HFFc6 (cell line): Measurements from ENCODE around the gene ELAVL2. TPM values are rescaled to one million over a fixed set of nuclear protein-coding genes. Genes with fewer than 3 reads are reported as not detected.

ENCODE experiments used
- DNase-seq: peaks from one replicate; pipeline ENCODE4 v3.0.0-alpha.2; 2018
- H3K27ac Mint-ChIP-seq: 2 replicates; pipeline ENCODE4 v1.8.0; 2020; ENCODE audit warnings: mild to moderate bottlenecking, mixed read lengths
- H3K27me3 Mint-ChIP-seq: 2 replicates; pipeline ENCODE4 v1.8.0; 2021; ENCODE audit warnings: mild to moderate bottlenecking, moderate library complexity, mixed read lengths; ENCODE audit not compliant: insufficient read depth
- H3K36me3 Mint-ChIP-seq: 2 replicates; pipeline ENCODE4 v1.8.0; 2021; ENCODE audit warnings: low read depth, mixed read lengths
- H3K4me1 Mint-ChIP-seq: 2 replicates; pipeline ENCODE4 v1.8.0; 2020; ENCODE audit warnings: low read depth, mixed read lengths
- H3K4me3 Mint-ChIP-seq: 2 replicates; pipeline ENCODE4 v1.8.0; 2020; ENCODE audit warnings: mild to moderate bottlenecking, moderate library complexity, mixed read lengths
- H3K9me3 Mint-ChIP-seq: 2 replicates; pipeline ENCODE4 v1.8.0; 2020; ENCODE audit warnings: mild to moderate bottlenecking, mixed read lengths
- total RNA-seq, 6 experiments: library from RNA; stranded (reverse); fragmentation: NEBNext Ultra II Directional; extraction: Animal tissue kit (Norgen Biotek cat#: 25700); gene quantifications; 2 replicates in 1 of 6; 3 replicates in 5 of 6; pipeline ENCODE4 v1.2.3, GENCODE V29; 2021
- TF ChIP-seq, protein P1 (sequence below): fragments of 200-600 bp; sonication (generic); IDR thresholded peaks from 2 replicates; pipeline ENCODE4 v1.5.0; 2021; ENCODE audit warnings: antibody characterized with exemption, mild to moderate bottlenecking

Gene ELAVL2
- total RNA-seq, 6 experiments from 2014 or later = not detected

DNA sequence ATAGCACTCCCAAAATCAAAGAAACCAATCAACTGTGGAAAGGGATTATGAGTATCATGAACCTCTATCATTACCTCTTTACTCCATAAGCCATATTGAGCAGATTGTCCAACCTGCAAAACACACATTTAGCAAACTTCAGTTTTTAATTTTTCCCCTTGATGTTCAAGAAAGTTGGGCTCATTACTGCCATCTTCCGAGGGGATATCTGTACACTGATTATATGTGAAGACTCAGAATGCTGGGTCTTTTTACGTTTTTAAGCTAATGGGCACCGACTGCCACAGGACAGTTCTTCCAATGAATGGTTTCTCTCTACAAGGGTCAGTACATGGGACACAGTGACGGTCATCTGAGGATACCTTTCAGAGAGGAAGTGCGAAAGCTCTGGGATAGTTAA, 132.7 kb downstream of the ELAVL2 start:
- TF ChIP-seq, protein P1, sequence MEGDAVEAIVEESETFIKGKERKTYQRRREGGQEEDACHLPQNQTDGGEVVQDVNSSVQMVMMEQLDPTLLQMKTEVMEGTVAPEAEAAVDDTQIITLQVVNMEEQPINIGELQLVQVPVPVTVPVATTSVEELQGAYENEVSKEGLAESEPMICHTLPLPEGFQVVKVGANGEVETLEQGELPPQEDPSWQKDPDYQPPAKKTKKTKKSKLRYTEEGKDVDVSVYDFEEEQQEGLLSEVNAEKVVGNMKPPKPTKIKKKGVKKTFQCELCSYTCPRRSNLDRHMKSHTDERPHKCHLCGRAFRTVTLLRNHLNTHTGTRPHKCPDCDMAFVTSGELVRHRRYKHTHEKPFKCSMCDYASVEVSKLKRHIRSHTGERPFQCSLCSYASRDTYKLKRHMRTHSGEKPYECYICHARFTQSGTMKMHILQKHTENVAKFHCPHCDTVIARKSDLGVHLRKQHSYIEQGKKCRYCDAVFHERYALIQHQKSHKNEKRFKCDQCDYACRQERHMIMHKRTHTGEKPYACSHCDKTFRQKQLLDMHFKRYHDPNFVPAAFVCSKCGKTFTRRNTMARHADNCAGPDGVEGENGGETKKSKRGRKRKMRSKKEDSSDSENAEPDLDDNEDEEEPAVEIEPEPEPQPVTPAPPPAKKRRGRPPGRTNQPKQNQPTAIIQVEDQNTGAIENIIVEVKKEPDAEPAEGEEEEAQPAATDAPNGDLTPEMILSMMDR = no peak
- Mint-ChIP-seq H3K27ac (no peak overlapping the region), H3K27me3 (no peaks in the 10 kb centered on the region)

DNA sequence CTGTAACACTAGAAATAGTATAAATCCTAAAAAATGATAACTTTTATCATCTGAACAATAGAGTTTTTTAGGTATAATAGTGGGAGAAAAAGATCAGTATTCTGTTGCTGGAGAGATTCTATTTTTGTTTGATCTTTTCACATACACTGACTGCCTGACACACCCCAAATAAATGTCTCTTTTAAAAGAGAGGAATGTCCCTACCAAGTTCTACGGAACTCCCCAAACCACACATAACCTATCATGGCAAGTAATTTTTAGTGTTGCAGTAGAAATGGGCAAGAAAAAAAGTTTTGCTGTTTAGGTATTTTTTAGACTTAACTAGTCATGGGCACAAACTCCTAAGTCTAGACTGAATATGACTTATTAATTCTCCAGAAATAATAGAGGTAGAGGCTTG, 139.1 kb downstream of the ELAVL2 start:
- H3K36me3 Mint-ChIP-seq = no peaks in the 10 kb centered on the region
- peaks cover 16% of the 10 kb centered on the region for H3K9me3 Mint-ChIP-seq
- no peak overlapping the region for H3K27ac Mint-ChIP-seq
- DNase-seq = no peak
- H3K4me1 Mint-ChIP-seq = no peaks in the 10 kb centered on the region
- no peak overlapping the region for H3K4me3 Mint-ChIP-seq
- TF ChIP-seq, protein P1 = no peak
- H3K27me3 Mint-ChIP-seq = no peaks in the 10 kb centered on the region

More for the DNA sequence above, 132.7 kb downstream of the ELAVL2 start:
- H3K36me3 Mint-ChIP-seq = no peaks in the 10 kb centered on the region
- H3K4me1 Mint-ChIP-seq = no peaks in the 10 kb centered on the region
- H3K4me3 Mint-ChIP-seq = no peak overlapping the region
- peaks cover 33% of the 10 kb centered on the region for H3K9me3 Mint-ChIP-seq
- DNase-seq = no peak

DNA sequence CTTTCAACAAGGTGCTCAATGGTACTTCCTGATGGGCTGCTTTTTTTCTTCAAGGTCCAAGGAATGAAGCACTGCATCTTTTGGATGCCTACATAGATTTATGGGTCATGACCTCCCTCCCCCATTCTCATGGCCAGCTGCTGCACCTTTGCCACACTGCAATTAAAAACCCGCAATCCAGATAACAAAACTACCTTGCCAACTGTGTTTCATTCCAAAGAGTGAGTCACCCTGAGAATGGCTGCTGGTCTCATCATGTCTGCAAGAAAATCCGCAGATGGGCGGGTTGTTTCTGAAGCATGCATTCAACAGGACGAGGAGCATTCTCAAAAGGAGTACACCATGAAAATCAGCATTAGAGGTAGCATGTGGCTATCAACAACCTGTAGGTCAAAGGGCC, 139.8 kb downstream of the ELAVL2 start:
- Mint-ChIP-seq H3K27me3 (no peaks in the 10 kb centered on the region), H3K4me3 (no peak overlapping the region), H3K9me3 (peaks cover 18% of the 10 kb centered on the region), H3K4me1 (no peaks in the 10 kb centered on the region), H3K27ac (no peak overlapping the region), H3K36me3 (no peaks in the 10 kb centered on the region)
- no peak for DNase-seq
- TF ChIP-seq, protein P1 = no peak

DNA sequence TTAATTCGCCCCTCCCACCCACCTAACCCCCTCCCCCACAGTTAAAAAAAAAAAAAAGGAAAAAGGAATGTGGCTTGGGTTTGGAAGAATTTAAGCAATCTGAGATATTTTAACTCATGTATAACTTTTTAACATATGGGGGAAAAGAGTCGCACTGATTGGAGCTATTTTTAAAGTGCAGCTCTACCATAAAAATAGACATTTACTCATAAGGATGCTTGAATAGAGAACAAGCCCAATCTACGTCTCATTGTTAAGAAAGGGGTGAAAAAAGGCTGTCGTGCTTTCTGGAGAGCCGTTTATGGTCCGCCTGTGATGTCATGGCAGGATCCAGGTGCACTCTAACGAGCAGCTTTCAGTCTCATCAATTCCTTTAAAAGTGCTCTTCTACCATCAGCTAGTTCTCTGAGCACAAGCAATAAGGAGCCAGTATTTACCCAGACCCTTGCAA, 142.4 kb downstream of the ELAVL2 start:
- H3K9me3 Mint-ChIP-seq = peaks cover 11% of the 10 kb centered on the region; the same call in 1 of the 2 replicates
- no peak for DNase-seq
- no peaks in the 10 kb centered on the region for H3K27me3 Mint-ChIP-seq
- no peaks in the 10 kb centered on the region for H3K4me1 Mint-ChIP-seq
- H3K4me3 Mint-ChIP-seq = no peak overlapping the region
- TF ChIP-seq, protein P1 = no peak
- H3K27ac Mint-ChIP-seq = no peak overlapping the region
- H3K36me3 Mint-ChIP-seq = no peaks in the 10 kb centered on the region

DNA sequence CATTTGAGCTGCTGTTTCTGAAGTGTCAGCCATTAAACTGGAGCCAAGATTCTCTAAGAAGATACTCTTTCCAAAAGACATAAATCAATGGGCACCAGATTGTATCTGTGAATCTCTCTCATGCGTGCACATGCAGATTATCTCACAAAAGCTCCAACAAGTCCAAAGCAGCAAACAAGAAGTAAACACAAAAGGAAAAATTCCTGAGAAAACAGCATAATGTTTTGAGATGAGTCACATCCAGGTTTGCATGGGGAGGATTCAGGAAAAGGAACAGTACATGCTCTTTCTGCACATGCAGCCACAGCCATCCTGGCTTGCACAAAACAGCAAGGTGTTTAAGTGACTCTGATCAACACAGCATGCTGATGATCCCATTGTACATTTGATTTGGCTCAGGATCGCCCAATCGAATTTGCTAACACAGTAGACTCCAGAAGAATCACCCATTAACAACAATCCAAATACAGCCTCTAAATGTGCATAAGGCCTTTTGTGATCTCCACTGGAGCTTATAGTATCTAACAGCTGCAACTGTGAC, 143.1 kb downstream of the ELAVL2 start:
- no peak overlapping the region for H3K4me3 Mint-ChIP-seq
- no peak overlapping the region for H3K27ac Mint-ChIP-seq
- TF ChIP-seq, protein P1 = no peak
- DNase-seq = no peak
- H3K4me1 Mint-ChIP-seq = no peaks in the 10 kb centered on the region
- H3K27me3 Mint-ChIP-seq = no peaks in the 10 kb centered on the region
- no peaks in the 10 kb centered on the region for H3K36me3 Mint-ChIP-seq
- peaks cover 11% of the 10 kb centered on the region; the same call in 1 of the 2 replicates for H3K9me3 Mint-ChIP-seq
